ENCODE results near the gene NAT9.

The NAT9 gene

GRCh38 chr17:74805591-74805991 is 29.4 kb upstream of the NAT9 start:
- no peak for DNase-seq

GRCh38 chr17:74804683-74805082 is 28.5 kb upstream of the NAT9 start:
- DNase-seq = no peak

- DNase-seq = no peak
Measured at GRCh38 chr17:74803971-74804370, 27.8 kb upstream of the NAT9 start.

- no peak for DNase-seq
Measured at GRCh38 chr17:74803388-74803930, 27.3 kb upstream of the NAT9 start.

- DNase-seq = no peak
Measured at GRCh38 chr17:74801896-74802295, 25.8 kb upstream of the NAT9 start.

- no peak for DNase-seq
Measured at GRCh38 chr17:74800531-74800930, 24.4 kb upstream of the NAT9 start.

GRCh38 chr17:74799097-74799496 is 23.0 kb upstream of the NAT9 start:
- no peak for DNase-seq

GRCh38 chr17:74798239-74798707 is 22.1 kb upstream of the NAT9 start:
- no peak for DNase-seq

- no peak for DNase-seq
Measured at GRCh38 chr17:74797824-74798223, 21.7 kb upstream of the NAT9 start.

- no peak for DNase-seq
Measured at GRCh38 chr17:74796866-74797265, 20.7 kb upstream of the NAT9 start.

- no peak for DNase-seq
Measured at GRCh38 chr17:74796211-74796610, 20.1 kb upstream of the NAT9 start.

- no peak for DNase-seq
Measured at GRCh38 chr17:74795327-74796020, 19.3 kb upstream of the NAT9 start.

- no peak for DNase-seq
Measured at GRCh38 chr17:74792586-74793105, 16.5 kb upstream of the NAT9 start.

- DNase-seq = no peak
Measured at GRCh38 chr17:74790161-74791058, 14.3 kb upstream of the NAT9 start.

GRCh38 chr17:74786431-74787055 is 10.4 kb upstream of the NAT9 start:
- DNase-seq = no peak

GRCh38 chr17:74785981-74786360 is 9.8 kb upstream of the NAT9 start:
- DNase-seq = no peak

- DNase-seq = no peak
Measured at GRCh38 chr17:74785096-74785980, 9.2 kb upstream of the NAT9 start.

- no peak for DNase-seq
Measured at GRCh38 chr17:74784125-74784810, 8.1 kb upstream of the NAT9 start.

GRCh38 chr17:74782571-74782970 is 6.4 kb upstream of the NAT9 start:
- no peak for DNase-seq

GRCh38 chr17:74780443-74781238 is 4.5 kb upstream of the NAT9 start:
- no peak for DNase-seq

GRCh38 chr17:74779948-74780400 is 3.8 kb upstream of the NAT9 start:
- DNase-seq = no peak

Measured in NCI-H526 treated with DMSO at 0.1 percent for 48 hours (cell line).